WTC11 (cell line): ENCODE results near the gene ALS2CL. TPM values are rescaled to one million over a fixed set of nuclear protein-coding genes. Genes with fewer than 3 reads are reported as not detected.

Source experiments
- ATAC-seq: fragments of 200-7000 bp; cut with Tn5 transposase; 2 replicates; pipeline ENCODE4 v1.10.0; 2021; ENCODE audit warnings: mild to moderate bottlenecking, moderate library complexity
- CTCF ChIA-PET: fragments of 300-600 bp; sonication (Branson Sonifier 250); formaldehyde crosslinking; loops from one replicate; lab custom pipeline; 2021; ENCODE audit warnings: antibody characterized with exemption; lab: Charles Lee
- POLR2A ChIA-PET: fragments of 350-600 bp; sonication (Branson Sonifier 250); formaldehyde crosslinking; loops from one replicate; lab custom pipeline; 2021; ENCODE audit warnings: antibody characterized with exemption; lab: Charles Lee
- DNase-seq: peaks from one replicate; pipeline ENCODE4 v3.0.0; 2021; ENCODE audit warnings: low spot score
- H3K27ac Mint-ChIP-seq: 2 replicates; pipeline ENCODE4 v1.8.0; 2021; ENCODE audit warnings: mixed read lengths
- H3K27me3 Mint-ChIP-seq: 2 replicates; pipeline ENCODE4 v1.8.0; 2021; ENCODE audit warnings: low read depth, mild to moderate bottlenecking, moderate library complexity, mixed read lengths
- H3K36me3 Mint-ChIP-seq: 2 replicates; pipeline ENCODE4 v1.8.0; 2021; ENCODE audit warnings: mixed read lengths
- H3K4me1 Mint-ChIP-seq: 2 replicates; pipeline ENCODE4 v1.8.0; 2022; ENCODE audit warnings: mixed read lengths
- H3K4me3 Mint-ChIP-seq: 2 replicates; pipeline ENCODE4 v1.8.0; 2021; ENCODE audit warnings: mild to moderate bottlenecking, moderate library complexity, mixed read lengths
- H3K9me3 Mint-ChIP-seq: 2 replicates; pipeline ENCODE4 v1.8.0; 2021; ENCODE audit warnings: mixed read lengths
- ATF1 ChIP-seq: sonication (generic); formaldehyde crosslinking; IDR thresholded peaks from 2 replicates; pipeline ENCODE4 v1.8.1; 2023; ENCODE audit warnings: mild to moderate bottlenecking, moderate library complexity, missing genetic modification reagents
- CBFB ChIP-seq: sonication (generic); formaldehyde crosslinking; IDR thresholded peaks from 2 replicates; pipeline ENCODE4 v1.8.1; 2022; ENCODE audit warnings: mild to moderate bottlenecking, low read depth, missing genetic modification reagents
- CDX4 ChIP-seq: fragments of 250-450 bp; sonication (Bioruptor Pico); IDR thresholded peaks from 2 replicates; pipeline ENCODE4 v1.9.0; 2021; ENCODE audit warnings: moderate library complexity, mild to moderate bottlenecking, inconsistent platforms, borderline replicate concordance
- ESRRA ChIP-seq: sonication (generic); formaldehyde crosslinking; IDR thresholded peaks from 2 replicates; pipeline ENCODE4 v1.8.1; 2022; ENCODE audit warnings: mild to moderate bottlenecking, missing genetic modification reagents, borderline replicate concordance
- GTF2I ChIP-seq: fragments of 250-450 bp; sonication (Bioruptor Pico); conservative IDR thresholded peaks from 2 replicates; pipeline ENCODE4 v1.4.0; 2021; ENCODE audit warnings: mild to moderate bottlenecking
- HMGXB4 ChIP-seq: sonication (generic); formaldehyde crosslinking; IDR thresholded peaks from 2 replicates; pipeline ENCODE4 v1.8.1; 2023; ENCODE audit warnings: mild to moderate bottlenecking, moderate library complexity, missing genetic modification reagents
- IRF2 ChIP-seq: sonication (generic); formaldehyde crosslinking; IDR thresholded peaks from 2 replicates; pipeline ENCODE4 v1.8.0; 2022; ENCODE audit warnings: low read depth, missing genetic modification reagents, borderline replicate concordance
- JUN ChIP-seq: sonication (generic); formaldehyde crosslinking; IDR thresholded peaks from 2 replicates; pipeline ENCODE4 v1.8.0; 2023; ENCODE audit warnings: mild to moderate bottlenecking, missing genetic modification reagents
- MYBL2 ChIP-seq: sonication (generic); formaldehyde crosslinking; IDR thresholded peaks from 2 replicates; pipeline ENCODE4 v1.8.1; 2023; ENCODE audit warnings: mild to moderate bottlenecking, moderate library complexity, missing genetic modification reagents
- NFE2L1 ChIP-seq: sonication (generic); formaldehyde crosslinking; IDR thresholded peaks from 2 replicates; pipeline ENCODE4 v1.8.1; 2023; ENCODE audit warnings: missing genetic modification reagents
- NR3C1 ChIP-seq: sonication (generic); formaldehyde crosslinking; conservative IDR thresholded peaks from 2 replicates; pipeline ENCODE4 v1.8.1; 2023; ENCODE audit warnings: low read depth, mild to moderate bottlenecking, missing genetic modification reagents
- OVOL2 ChIP-seq: fragments of 250-450 bp; sonication (Bioruptor Pico); IDR thresholded peaks from 2 replicates; pipeline ENCODE4 v1.9.0; 2021; ENCODE audit warnings: mild to moderate bottlenecking, borderline replicate concordance
- RORB ChIP-seq: fragments of 250-450 bp; sonication (Bioruptor Pico); IDR thresholded peaks from 2 replicates; pipeline ENCODE4 v1.9.0; 2021; ENCODE audit warnings: mild to moderate bottlenecking
- SMAD4 ChIP-seq: sonication (generic); formaldehyde crosslinking; IDR thresholded peaks from 2 replicates; pipeline ENCODE4 v1.8.0; 2022; ENCODE audit warnings: mild to moderate bottlenecking, missing genetic modification reagents
- TEAD1 ChIP-seq: sonication (generic); formaldehyde crosslinking; IDR thresholded peaks from 2 replicates; pipeline ENCODE4 v1.8.0; 2022; ENCODE audit warnings: mild to moderate bottlenecking, missing genetic modification reagents
- TP53 ChIP-seq: sonication (generic); formaldehyde crosslinking; IDR thresholded peaks from 2 replicates; pipeline ENCODE4 v1.8.1; 2023; ENCODE audit warnings: mild to moderate bottlenecking, missing genetic modification reagents
- ZNF232 ChIP-seq: sonication (generic); formaldehyde crosslinking; IDR thresholded peaks from 2 replicates; pipeline ENCODE4 v1.8.0; 2022; ENCODE audit warnings: mild to moderate bottlenecking, missing genetic modification reagents
- ZNF263 ChIP-seq: sonication (generic); formaldehyde crosslinking; IDR thresholded peaks from 2 replicates; pipeline ENCODE4 v1.8.1; 2022; ENCODE audit warnings: low read depth, mild to moderate bottlenecking, moderate library complexity, missing genetic modification reagents
- total RNA-seq: library from RNA; stranded (reverse); gene quantifications from 3 replicates; pipeline ENCODE4 v1.2.3, GENCODE V29; 2021
- TF ChIP-seq, protein P1 (sequence below): sonication (generic); formaldehyde crosslinking; IDR thresholded peaks from 2 replicates; pipeline ENCODE4 v1.8.0; 2023; ENCODE audit warnings: missing genetic modification reagents, mild to moderate bottlenecking, borderline replicate concordance

The ALS2CL gene
- total RNA-seq, 1 experiment from 2014 or later = 12.6 TPM

DNA sequence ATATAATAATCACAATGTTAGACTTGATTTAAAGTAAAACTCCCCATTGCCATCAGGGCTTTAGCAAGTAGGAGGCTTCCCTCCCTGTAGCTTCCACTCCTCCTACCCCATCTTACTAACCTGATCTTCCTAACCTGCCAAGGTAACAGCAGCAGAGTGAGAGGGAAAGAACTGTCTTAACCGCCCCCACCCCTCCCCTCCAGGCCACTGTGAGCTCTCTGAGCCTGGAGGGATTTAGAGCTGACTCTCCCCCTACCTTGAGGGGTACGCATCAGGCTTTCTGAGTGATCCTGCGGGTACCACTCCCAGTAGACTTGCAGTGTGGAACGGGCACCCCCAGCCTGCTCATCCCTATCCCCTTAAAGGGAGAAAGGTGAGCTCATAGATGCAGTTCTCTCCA, 35.6 kb upstream of the ALS2CL start:
- Mint-ChIP-seq H3K27me3 (no peaks in the 10 kb centered on the region; the same call in 1 of the 2 replicates), H3K36me3 (no peaks in the 10 kb centered on the region), H3K9me3 (no peaks in the 10 kb centered on the region), H3K4me1 (peaks cover 21% of the 10 kb centered on the region), H3K4me3 (no peak overlapping the region), H3K27ac (no peak overlapping the region)
- ATAC-seq = no peak; the same call in 1 of the 2 replicates
- CTCF ChIA-PET = interaction anchor here (0.6 to 1.6 kb wide), 5 partner anchors 12 to 232 kb away, joined by 3 to 10 read pairs (median 6); partner anchors contain the start of gene PRSS50
- DNase-seq = no peak
- TF ChIP-seq NFE2L1 (no peak), SMAD4 (CRISPR knock-in tag) (no peak), ZNF232 (CRISPR knock-in tag) (no peak), TP53 (CRISPR knock-in tag) (no peak), OVOL2 (CRISPR knock-in tag) (no peak), TEAD1 (no peak), RORB (CRISPR knock-in tag) (no peak), JUN (no peak), ESRRA (CRISPR knock-in tag) (no peak)
- POLR2A ChIA-PET = no interaction called here

DNA sequence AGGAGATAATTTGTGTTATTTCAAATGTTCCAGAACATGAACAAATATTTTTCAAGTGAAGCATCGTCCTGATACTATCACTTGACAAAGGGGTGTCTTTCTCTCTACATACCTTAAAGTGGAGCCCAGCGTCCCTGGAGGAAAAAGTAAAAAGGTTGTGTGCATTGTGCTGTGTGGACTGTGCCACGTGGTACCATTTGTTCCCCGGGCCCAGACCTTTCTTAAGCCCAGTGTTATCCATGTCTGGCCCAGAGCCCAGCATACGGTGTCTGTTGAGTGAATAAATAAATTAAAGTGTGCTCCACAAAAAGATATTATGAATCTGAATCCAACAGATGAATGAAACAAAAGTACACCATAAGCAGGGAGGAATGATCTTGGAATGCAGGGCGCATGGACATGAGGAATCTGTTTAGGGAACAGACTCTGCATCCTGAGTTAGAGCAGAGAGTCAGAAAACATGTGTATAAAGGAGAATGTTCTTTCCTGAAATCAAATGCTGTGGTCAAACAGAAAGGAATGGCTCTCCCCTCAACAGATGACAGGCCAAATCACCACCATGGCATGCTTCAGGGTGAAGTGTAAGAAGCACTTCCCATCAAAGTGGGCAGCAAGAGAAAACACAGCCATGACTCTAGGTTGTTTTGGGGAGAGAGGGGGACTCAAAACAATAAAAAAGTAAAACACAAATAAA, 32.3 kb upstream of the ALS2CL start:
- peaks cover 21% of the 10 kb centered on the region for H3K4me1 Mint-ChIP-seq
- TF ChIP-seq CBFB (CRISPR knock-in tag) = no peak
- no peak for TF ChIP-seq GTF2I
- TF ChIP-seq, all 79 proteins: peak for 0
- no peak overlapping the region for H3K4me3 Mint-ChIP-seq
- H3K27ac Mint-ChIP-seq = no peak overlapping the region; the same call in 1 of the 2 replicates
- ChIA-PET CTCF (no interaction called here), POLR2A (no interaction called here)
- no peaks in the 10 kb centered on the region for H3K36me3 Mint-ChIP-seq
- H3K27me3 Mint-ChIP-seq = no peaks in the 10 kb centered on the region
- ATAC-seq = no peak
- peaks cover 5% of the 10 kb centered on the region for H3K9me3 Mint-ChIP-seq
- DNase-seq = no peak

- Mint-ChIP-seq H3K36me3 (no peaks in the 10 kb centered on the region), H3K27ac (no peak overlapping the region), H3K4me3 (no peak overlapping the region), H3K9me3 (peaks cover 6% of the 10 kb centered on the region), H3K27me3 (no peaks in the 10 kb centered on the region), H3K4me1 (peaks cover 21% of the 10 kb centered on the region)
- ATAC-seq = no peak
- no peak for DNase-seq
- CTCF ChIA-PET = interaction anchor here (0.8 to 1.2 kb wide), 3 partner anchors 185 to 236 kb away, joined by 3 to 5 read pairs (median 3); no protein-coding TSS in a partner anchor
- POLR2A ChIA-PET = no interaction called here
- no peak for TF ChIP-seq NR3C1 (CRISPR knock-in tag)
- TF ChIP-seq CDX4 = no peak
- TF ChIP-seq, protein P1, sequence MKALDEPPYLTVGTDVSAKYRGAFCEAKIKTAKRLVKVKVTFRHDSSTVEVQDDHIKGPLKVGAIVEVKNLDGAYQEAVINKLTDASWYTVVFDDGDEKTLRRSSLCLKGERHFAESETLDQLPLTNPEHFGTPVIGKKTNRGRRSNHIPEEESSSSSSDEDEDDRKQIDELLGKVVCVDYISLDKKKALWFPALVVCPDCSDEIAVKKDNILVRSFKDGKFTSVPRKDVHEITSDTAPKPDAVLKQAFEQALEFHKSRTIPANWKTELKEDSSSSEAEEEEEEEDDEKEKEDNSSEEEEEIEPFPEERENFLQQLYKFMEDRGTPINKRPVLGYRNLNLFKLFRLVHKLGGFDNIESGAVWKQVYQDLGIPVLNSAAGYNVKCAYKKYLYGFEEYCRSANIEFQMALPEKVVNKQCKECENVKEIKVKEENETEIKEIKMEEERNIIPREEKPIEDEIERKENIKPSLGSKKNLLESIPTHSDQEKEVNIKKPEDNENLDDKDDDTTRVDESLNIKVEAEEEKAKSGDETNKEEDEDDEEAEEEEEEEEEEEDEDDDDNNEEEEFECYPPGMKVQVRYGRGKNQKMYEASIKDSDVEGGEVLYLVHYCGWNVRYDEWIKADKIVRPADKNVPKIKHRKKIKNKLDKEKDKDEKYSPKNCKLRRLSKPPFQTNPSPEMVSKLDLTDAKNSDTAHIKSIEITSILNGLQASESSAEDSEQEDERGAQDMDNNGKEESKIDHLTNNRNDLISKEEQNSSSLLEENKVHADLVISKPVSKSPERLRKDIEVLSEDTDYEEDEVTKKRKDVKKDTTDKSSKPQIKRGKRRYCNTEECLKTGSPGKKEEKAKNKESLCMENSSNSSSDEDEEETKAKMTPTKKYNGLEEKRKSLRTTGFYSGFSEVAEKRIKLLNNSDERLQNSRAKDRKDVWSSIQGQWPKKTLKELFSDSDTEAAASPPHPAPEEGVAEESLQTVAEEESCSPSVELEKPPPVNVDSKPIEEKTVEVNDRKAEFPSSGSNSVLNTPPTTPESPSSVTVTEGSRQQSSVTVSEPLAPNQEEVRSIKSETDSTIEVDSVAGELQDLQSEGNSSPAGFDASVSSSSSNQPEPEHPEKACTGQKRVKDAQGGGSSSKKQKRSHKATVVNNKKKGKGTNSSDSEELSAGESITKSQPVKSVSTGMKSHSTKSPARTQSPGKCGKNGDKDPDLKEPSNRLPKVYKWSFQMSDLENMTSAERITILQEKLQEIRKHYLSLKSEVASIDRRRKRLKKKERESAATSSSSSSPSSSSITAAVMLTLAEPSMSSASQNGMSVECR = no peak
- no peak for TF ChIP-seq IRF2 (CRISPR knock-in tag)
- no peak for TF ChIP-seq HMGXB4 (CRISPR knock-in tag)
- no peak for TF ChIP-seq MYBL2 (CRISPR knock-in tag)
- TF ChIP-seq TEAD1 = no peak
- no peak for TF ChIP-seq GTF2I
- no peak for TF ChIP-seq ZNF263 (CRISPR knock-in tag)
- TF ChIP-seq ATF1 (CRISPR knock-in tag) = no peak
Measured at GRCh38 chr3:46724424-46724823, 30.9 kb upstream of the ALS2CL start.
